ES-I3 (cell line): ENCODE measurements around the gene HCFC1.

Source experiments
- H3K36me3 ChIP-seq: 2 replicates; pipeline ENCODE4 v1.6.1; 2013; ENCODE audit warnings: mild to moderate bottlenecking, low read length, control low read depth, moderate library complexity; ENCODE audit not compliant: insufficient read depth
- H3K4me1 ChIP-seq: 2 replicates; pipeline ENCODE4 v1.6.1; 2013; ENCODE audit warnings: mild to moderate bottlenecking, control low read depth, low read length; ENCODE audit not compliant: insufficient read depth
- H3K9ac ChIP-seq: 2 replicates; pipeline ENCODE4 v1.6.1; 2013; ENCODE audit warnings: low read depth, mild to moderate bottlenecking, low read length, moderate library complexity
- H3K9me3 ChIP-seq: 2 replicates; pipeline ENCODE4 v1.6.1; 2013; ENCODE audit warnings: mild to moderate bottlenecking, low read length, moderate library complexity; ENCODE audit not compliant: control insufficient read depth, insufficient read depth

Gene HCFC1

GRCh38 chrX:153901753-153902140 lies 69.9 kb downstream of the HCFC1 start:
- H3K4me1 ChIP-seq = peaks cover 29% of the 10 kb centered on the region; the same call in 1 of the 2 replicates
- H3K9ac ChIP-seq = no peak overlapping the region
- no peaks in the 10 kb centered on the region for H3K9me3 ChIP-seq
- H3K36me3 ChIP-seq = no peaks in the 10 kb centered on the region

- Histone ChIP-seq H3K9me3 (no peaks in the 10 kb centered on the region), H3K9ac (no peak overlapping the region), H3K36me3 (no peaks in the 10 kb centered on the region), H3K4me1 (peaks cover 29% of the 10 kb centered on the region; the same call in 1 of the 2 replicates)
Measured at GRCh38 chrX:153900831-153901752, 70.5 kb downstream of the HCFC1 start.

GRCh38 chrX:153897899-153898298 lies 73.7 kb downstream of the HCFC1 start:
- Histone ChIP-seq H3K4me1 (peaks cover 18% of the 10 kb centered on the region; the same call in 1 of the 2 replicates), H3K9ac (no peak overlapping the region), H3K36me3 (no peaks in the 10 kb centered on the region), H3K9me3 (no peaks in the 10 kb centered on the region)
